ENCODE results near the gene CDH2.

DNA sequence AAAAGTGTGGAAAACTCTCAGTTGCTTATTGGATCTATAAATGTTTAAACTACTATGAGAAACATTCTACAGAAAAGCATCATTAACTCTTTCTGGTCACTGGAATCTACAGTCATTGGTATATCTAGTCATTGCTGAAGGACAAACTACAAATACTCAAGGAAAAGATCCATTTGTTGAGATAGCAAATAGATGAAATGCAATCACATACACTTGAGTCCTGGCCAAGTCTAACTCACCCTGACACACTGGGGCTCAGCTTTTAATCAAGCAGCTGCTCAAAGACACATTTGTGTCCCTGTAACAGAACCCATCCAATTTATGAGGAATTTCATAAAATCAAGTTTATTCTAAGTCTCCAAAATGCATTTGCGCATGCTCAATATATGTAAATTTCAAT, 68.7 kb downstream of the CDH2 start:
- no peak for TF ChIP-seq BACH2 (CRISPR knock-in tag; IDR thresholded peaks at IDR 0.05; ENCODE audit: borderline replicate concordance)
- TF ChIP-seq ARNTL (CRISPR knock-in tag; IDR thresholded peaks at IDR 0.05; ENCODE audit: borderline replicate concordance, low read depth) = no peak
- no peak for TF ChIP-seq SNAI2 (CRISPR knock-in tag; IDR thresholded peaks at IDR 0.05)
- no peak for TF ChIP-seq ZFP3 (CRISPR knock-in tag; IDR thresholded peaks at IDR 0.05)
- TF ChIP-seq, protein P1, sequence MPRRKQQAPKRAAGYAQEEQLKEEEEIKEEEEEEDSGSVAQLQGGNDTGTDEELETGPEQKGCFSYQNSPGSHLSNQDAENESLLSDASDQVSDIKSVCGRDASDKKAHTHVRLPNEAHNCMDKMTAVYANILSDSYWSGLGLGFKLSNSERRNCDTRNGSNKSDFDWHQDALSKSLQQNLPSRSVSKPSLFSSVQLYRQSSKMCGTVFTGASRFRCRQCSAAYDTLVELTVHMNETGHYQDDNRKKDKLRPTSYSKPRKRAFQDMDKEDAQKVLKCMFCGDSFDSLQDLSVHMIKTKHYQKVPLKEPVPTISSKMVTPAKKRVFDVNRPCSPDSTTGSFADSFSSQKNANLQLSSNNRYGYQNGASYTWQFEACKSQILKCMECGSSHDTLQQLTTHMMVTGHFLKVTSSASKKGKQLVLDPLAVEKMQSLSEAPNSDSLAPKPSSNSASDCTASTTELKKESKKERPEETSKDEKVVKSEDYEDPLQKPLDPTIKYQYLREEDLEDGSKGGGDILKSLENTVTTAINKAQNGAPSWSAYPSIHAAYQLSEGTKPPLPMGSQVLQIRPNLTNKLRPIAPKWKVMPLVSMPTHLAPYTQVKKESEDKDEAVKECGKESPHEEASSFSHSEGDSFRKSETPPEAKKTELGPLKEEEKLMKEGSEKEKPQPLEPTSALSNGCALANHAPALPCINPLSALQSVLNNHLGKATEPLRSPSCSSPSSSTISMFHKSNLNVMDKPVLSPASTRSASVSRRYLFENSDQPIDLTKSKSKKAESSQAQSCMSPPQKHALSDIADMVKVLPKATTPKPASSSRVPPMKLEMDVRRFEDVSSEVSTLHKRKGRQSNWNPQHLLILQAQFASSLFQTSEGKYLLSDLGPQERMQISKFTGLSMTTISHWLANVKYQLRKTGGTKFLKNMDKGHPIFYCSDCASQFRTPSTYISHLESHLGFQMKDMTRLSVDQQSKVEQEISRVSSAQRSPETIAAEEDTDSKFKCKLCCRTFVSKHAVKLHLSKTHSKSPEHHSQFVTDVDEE (CRISPR knock-in tag; IDR thresholded peaks at IDR 0.05) = no peak
- TF ChIP-seq ZFP30 (CRISPR knock-in tag; IDR thresholded peaks at IDR 0.05) = no peak
- no peak for TF ChIP-seq TOX (CRISPR knock-in tag; IDR thresholded peaks at IDR 0.05; ENCODE audit: borderline replicate concordance)
- TF ChIP-seq, protein P2, sequence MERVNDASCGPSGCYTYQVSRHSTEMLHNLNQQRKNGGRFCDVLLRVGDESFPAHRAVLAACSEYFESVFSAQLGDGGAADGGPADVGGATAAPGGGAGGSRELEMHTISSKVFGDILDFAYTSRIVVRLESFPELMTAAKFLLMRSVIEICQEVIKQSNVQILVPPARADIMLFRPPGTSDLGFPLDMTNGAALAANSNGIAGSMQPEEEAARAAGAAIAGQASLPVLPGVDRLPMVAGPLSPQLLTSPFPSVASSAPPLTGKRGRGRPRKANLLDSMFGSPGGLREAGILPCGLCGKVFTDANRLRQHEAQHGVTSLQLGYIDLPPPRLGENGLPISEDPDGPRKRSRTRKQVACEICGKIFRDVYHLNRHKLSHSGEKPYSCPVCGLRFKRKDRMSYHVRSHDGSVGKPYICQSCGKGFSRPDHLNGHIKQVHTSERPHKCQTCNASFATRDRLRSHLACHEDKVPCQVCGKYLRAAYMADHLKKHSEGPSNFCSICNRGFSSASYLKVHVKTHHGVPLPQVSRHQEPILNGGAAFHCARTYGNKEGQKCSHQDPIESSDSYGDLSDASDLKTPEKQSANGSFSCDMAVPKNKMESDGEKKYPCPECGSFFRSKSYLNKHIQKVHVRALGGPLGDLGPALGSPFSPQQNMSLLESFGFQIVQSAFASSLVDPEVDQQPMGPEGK (CRISPR knock-in tag; IDR thresholded peaks at IDR 0.05; ENCODE audit: borderline replicate concordance) = no peak
- no peak for TF ChIP-seq ZNF70 (CRISPR knock-in tag; IDR thresholded peaks at IDR 0.05)
- TF ChIP-seq, protein P3, sequence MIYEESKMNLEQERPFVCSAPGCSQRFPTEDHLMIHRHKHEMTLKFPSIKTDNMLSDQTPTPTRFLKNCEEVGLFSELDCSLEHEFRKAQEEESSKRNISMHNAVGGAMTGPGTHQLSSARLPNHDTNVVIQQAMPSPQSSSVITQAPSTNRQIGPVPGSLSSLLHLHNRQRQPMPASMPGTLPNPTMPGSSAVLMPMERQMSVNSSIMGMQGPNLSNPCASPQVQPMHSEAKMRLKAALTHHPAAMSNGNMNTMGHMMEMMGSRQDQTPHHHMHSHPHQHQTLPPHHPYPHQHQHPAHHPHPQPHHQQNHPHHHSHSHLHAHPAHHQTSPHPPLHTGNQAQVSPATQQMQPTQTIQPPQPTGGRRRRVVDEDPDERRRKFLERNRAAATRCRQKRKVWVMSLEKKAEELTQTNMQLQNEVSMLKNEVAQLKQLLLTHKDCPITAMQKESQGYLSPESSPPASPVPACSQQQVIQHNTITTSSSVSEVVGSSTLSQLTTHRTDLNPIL (CRISPR knock-in tag; IDR thresholded peaks at IDR 0.05; ENCODE audit: low read depth) = no peak
